Glomerular endothelial cell (primary cell): ENCODE measurements around the gene ZBTB43. TPM values are rescaled to one million over a fixed set of nuclear protein-coding genes. Genes with fewer than 3 reads are reported as not detected.

ENCODE experiments used
- DNase-seq: peaks from one replicate; pipeline ENCODE4 v3.0.0-alpha.2; 2011; ENCODE audit warnings: low read depth, low spot score; ENCODE audit errors: extremely low read depth
- total RNA-seq: library from RNA; depleted of rRNA; stranded (reverse); fragments of >200 nt; gene quantifications from 2 replicates; pipeline ENCODE4 v1.2.3, GENCODE V29; 2015

Gene ZBTB43
- total RNA-seq, 1 donor from 2014 or later, result 7.1 TPM

- DNase-seq, result no peak
Measured at GRCh38 chr9:126853667-126854066, 48.8 kb downstream of the ZBTB43 start.

GRCh38 chr9:126854734-126855133 is 49.9 kb downstream of the ZBTB43 start:
- DNase-seq, result no peak

GRCh38 chr9:126856326-126856877 is 51.6 kb downstream of the ZBTB43 start:
- no peak for DNase-seq

- no peak for DNase-seq
Measured at GRCh38 chr9:126857261-126857960, 52.6 kb downstream of the ZBTB43 start.

GRCh38 chr9:126859111-126859510 is 54.3 kb downstream of the ZBTB43 start:
- no peak for DNase-seq

GRCh38 chr9:126860077-126860756 is 55.4 kb downstream of the ZBTB43 start, which contains the start of gene ZBTB34:
TSS of gene ZBTB34 (plus strand) at chr9:126860639. CDS start at chr9:126879400, 18,761 bp downstream.
- DNase-seq, result no peak

GRCh38 chr9:126860757-126861466 is 56.1 kb downstream of the ZBTB43 start:
- DNase-seq, result no peak

GRCh38 chr9:126861707-126862103 is 56.9 kb downstream of the ZBTB43 start:
- no peak for DNase-seq

- no peak for DNase-seq
Measured at GRCh38 chr9:126862104-126862761, 57.4 kb downstream of the ZBTB43 start.

- DNase-seq, result no peak
Measured at GRCh38 chr9:126864771-126865170, 59.9 kb downstream of the ZBTB43 start.

- DNase-seq, result no peak
Measured at GRCh38 chr9:126869368-126869767, 64.5 kb downstream of the ZBTB43 start.

GRCh38 chr9:126872516-126872915 is 67.7 kb downstream of the ZBTB43 start:
- DNase-seq, result no peak

- DNase-seq, result no peak
Measured at GRCh38 chr9:126874546-126875314, 69.9 kb downstream of the ZBTB43 start.

- no peak for DNase-seq
Measured at GRCh38 chr9:126875756-126876510, 71.1 kb downstream of the ZBTB43 start.

- DNase-seq, result no peak
Measured at GRCh38 chr9:126876531-126876930, 71.7 kb downstream of the ZBTB43 start.

GRCh38 chr9:126877418-126877817 is 72.6 kb downstream of the ZBTB43 start:
- DNase-seq, result no peak

GRCh38 chr9:126879288-126879687 is 74.4 kb downstream of the ZBTB43 start:
- DNase-seq, result no peak

- no peak for DNase-seq
Measured at GRCh38 chr9:126880226-126880946, 75.5 kb downstream of the ZBTB43 start.

GRCh38 chr9:126880947-126881332 is 76.1 kb downstream of the ZBTB43 start:
- no peak for DNase-seq
